COR-L47 (cell line): ENCODE data around the gene FBXW5.

Experiments used
- DNase-seq: peaks from one replicate; lab custom pipeline; 2025; lab: John Stamatoyannopoulos, UW

The FBXW5 gene

GRCh38 chr9:136906266-136906665 lies 38.3 kb downstream of the FBXW5 start:
- DNase-seq: no peak

DNA sequence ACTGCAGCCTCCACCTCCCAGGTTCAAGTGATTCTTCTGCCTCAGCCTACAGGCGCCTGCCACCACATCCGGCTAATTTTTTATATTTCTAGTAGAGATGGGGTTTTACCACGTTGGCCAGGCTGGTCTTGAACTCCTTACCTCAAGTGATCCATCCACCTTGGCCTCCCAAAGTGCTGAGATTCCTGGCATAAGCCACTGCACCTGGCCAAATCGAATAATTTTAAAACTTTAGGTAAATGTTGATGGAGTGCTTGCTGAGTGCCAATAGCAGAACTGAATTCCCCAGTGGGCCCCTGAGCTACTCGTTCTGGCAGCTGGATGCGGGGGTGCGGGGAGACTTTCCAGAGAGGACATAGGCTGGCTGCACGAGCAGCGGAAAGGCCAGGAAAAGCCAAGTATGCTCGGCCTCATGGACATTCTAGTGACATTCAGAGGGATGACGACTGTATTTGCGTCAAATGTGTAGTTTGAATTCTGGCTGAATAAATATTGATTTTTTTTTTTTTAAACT lies 41.4 kb downstream of the FBXW5 start:
- DNase-seq: no peak

GRCh38 chr9:136902259-136902821 lies 42.2 kb downstream of the FBXW5 start:
- DNase-seq: no peak

DNA sequence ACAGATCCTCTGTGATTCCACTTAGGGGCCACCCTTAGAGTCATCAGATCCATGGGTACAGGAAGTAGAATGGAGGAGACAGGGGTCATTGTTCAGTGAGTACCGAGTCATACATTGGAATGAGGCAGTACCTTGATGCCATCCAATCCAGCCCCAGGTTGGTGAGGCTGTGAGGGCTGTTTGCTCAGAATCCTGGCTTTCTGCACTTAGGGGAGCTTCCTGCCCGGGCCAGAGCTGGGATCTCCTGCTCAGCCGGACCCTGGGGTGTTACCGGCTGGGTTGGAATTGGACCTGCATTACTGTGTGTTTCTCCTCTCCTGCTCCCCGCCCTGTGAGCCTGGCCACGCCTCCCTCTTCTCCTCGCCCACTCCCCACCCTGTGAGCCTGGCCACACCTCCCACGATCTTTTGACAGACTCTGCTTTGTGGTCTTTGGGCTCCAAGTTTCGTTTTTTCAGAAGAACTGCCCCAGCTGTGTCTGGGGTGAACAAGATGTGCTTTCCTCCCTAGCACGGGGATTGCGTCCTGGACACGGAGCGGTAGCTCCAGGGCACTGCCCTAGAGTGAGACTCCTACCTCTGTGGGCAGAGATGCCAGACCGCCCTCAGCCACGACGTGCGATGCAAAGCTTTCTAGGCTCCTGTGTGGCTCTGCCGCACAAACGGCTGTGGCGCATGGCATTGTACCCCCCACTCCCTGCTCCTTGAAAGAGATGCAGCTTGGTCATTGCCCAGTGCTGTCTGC lies 42.9 kb downstream of the FBXW5 start:
- DNase-seq: no peak

- DNase-seq: no peak
Observed at GRCh38 chr9:136900988-136901515, 43.5 kb downstream of the FBXW5 start.

GRCh38 chr9:136900556-136900955 lies 44.0 kb downstream of the FBXW5 start:
- DNase-seq: no peak

DNA sequence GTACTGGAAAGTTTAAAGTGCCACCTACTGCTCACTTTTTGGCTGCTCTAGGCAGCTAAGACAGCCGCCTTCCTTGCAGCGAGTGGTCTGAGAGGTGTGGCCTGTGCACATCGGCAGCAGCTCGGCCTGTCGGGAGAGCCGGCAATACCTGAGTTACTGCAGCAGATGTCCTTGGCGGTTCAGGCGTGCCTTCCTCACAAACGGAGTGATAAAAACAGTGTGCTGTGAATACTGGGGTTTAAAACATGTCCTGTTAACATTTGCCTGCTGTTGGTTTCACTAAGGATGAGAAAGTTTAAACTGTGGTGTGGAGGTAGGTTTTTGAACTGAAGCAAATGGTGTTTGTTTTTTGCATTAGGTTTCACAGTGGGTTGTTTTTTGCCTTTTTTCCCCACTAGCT lies 45.3 kb downstream of the FBXW5 start:
- no peak for DNase-seq

GRCh38 chr9:136898483-136899100 lies 45.9 kb downstream of the FBXW5 start:
- no peak for DNase-seq

DNA sequence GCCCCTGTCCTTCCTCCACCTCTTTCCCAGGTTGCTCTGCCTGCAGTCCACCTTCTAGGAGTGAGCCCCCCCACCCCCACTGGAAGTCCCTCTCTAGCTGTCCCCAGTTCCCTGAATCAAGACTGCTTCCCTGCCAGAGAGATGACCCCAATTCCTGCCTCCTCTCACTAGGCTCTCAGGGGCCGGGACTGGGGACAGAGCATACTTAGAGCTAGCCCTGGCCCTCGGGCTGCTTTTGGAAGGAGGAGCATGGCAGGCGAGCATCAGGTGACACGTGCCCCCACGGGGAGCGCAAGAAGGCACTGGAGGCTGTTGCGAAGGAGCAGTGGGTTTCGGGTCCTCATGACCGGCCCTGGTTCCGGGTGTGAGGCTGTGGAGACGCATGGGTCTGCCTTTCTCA lies 48.5 kb downstream of the FBXW5 start:
- no peak for DNase-seq

DNA sequence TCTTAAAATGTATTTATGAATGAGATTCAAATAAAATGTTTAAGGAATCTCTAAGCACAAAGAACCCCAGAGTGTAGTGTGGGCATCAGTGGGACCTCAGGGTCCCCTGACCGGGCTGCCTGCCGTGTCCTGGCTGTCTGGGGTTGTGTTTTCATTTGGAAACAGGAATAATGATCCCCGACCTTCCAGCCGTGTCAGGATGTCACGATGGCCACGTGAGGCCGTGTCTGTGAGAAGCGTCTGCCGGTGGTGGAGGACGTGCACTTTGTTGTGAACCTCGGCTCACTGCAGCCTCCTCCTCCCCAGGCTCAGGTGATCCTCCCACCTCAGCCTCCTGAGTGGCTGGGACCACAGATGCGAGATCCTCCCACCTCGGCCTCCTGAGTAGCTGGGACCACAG lies 53.9 kb downstream of the FBXW5 start:
- no peak for DNase-seq
